HPDE6-E6E7 (cell line): ENCODE results near the gene FOXF2.
A peak's percentile ranks its signal among the peaks of the same experiment; 100 is the strongest.

Experiments used
- DNase-seq: peaks from one replicate; pipeline ENCODE4 v3.0.0; 2011; ENCODE audit warnings: missing footprints; ENCODE audit errors: extremely low spot score

The FOXF2 gene

DNA sequence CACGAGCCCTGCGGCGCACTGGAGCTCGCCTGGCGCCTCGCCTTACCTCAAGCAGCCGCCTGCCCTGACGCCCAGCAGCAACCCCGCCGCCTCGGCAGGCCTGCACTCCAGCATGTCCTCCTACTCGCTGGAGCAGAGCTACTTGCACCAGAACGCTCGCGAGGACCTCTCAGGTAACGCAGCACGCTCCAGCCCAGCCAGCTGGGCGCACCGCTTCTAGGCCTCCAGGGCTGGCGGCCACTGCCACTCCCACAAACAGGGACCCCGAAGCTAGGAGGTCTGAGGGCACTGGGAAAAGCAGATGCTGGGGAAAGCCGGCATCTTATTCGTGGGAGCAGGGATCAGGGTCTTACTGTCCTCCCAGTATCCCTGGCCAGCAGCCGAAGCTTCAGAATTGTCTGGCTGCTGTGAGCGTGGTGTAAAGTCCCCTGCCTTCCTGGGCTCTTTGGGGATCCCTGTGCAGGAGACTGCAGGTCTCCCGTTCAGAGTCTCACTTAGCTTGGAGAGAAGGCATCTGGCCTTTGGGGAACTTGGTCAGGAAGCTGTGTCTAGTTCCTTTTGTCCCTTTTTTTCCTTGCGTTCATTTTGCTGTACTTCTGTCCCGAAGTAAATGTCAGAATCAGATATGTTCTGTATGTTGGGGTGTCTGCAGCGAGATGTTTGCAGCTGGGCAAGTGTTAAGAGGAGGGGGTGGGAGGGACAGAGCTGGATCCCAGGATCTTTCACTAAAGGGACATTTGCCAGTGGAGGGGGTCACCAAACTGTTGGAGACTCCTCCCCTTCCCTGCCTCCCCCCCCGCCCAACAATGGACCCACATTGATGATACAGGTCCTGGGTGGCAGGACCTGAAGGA is 1.8 kb downstream of the FOXF2 start:
- DNase-seq, result no peak

DNA sequence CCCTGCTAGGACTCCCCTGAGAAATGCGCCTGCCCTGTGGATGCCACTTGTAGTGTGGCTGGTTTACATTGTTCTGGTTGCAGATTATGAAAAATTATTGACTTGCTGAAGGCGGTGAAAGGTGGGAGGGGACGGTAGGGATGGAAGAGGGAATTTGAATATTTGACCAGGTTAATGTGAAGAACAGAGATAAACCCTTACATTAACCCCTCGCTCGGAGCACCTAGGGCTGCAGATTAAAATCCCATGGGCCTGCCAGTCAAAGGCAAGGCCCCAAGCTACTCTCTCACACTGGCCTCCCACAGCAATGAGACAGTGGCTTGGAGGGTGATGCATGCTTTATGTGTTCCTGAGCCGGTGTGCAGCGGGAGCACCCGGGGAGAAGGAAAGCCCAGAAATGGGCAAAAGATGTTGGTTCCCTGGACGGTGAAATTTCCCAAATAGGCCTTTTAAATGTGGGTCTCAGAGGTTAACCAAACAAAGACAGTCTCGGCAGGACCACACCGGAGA is 2.5 kb downstream of the FOXF2 start:
- DNase-seq, result no peak

DNA sequence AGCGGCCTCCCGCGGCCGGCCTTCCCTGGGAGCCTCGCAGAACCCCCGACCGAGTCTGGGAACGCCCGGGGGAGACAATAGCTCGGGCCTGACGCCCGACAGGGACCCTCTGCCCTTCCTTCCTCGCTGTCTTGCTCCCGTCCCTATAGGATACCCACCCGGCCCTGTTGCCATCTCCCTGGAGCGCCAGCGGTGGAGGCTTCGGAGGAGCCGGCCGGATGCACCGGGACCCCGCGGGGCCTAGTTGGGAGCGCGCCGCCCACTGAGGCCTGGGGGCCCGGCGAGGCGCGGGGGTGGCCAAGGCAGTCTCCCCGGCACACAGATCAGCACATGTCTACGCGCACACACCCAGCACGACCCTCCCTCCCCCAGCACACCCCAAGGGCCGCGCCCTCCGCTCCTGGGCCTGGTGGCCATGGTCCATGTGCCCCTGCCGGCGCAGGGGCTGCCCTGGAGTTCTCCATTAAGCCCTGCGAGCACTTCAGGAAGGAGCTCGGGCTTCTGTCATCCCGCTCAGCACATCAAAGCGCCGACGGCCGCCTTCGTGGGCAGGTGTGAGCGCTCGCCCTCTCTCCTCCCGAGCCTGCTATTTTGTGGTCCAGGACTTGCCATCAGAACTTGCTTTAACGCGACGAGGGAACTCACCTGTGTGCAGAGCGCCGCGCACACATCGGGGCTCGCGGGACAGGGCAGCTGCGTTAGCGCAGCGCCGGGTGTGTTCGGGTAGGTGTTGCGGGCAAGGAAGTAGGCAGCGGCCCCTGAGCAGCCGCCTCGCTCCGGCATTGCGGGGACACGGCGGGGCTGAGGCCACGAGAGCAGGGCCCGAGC is 3.7 kb downstream of the FOXF2 start:
- no peak for DNase-seq

GRCh38 chr6:1393641-1394283 is 4.4 kb downstream of the FOXF2 start:
- no peak for DNase-seq

DNA sequence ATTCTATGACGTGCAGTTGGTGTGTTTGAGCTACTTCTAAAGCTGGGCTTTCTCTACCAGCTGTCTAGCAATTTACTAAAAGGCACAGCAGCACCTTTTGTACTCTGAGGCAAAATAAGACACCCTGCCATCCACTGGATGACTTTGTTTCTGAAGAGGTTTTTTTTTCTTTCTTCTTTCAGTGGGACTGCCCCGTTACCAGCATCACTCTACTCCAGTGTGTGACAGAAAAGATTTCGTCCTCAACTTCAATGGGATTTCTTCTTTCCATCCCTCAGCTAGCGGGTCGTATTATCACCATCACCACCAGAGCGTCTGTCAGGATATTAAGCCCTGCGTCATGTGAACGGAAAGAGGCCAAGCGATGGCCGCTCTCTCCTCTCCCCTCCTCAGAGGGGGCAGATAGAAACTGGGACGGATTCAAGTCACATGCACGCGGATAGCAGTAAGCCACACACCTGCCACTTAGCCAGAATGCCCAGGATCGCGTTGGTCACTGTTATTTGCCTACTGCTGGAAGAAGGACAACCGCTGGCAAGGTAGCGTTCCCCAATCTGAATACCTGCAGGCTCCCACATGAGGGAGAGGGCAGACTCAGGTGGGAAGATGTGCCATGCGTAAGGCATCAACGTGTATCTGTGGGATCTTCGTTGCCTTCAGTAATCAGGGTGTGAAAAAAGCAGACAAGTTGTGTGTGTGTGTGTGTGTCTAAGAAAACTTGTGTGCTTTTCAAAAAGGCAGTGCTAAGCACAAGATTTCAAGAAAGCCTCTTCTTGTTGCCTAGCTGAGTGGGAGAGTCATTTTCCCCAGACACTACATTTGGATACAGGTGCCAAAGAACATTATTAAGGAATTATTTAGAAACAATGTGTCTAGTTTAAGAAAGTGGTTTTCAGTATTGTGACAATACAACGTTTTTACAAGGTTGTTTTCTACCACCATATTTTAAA is 5.4 kb downstream of the FOXF2 start:
- no peak for DNase-seq

DNA sequence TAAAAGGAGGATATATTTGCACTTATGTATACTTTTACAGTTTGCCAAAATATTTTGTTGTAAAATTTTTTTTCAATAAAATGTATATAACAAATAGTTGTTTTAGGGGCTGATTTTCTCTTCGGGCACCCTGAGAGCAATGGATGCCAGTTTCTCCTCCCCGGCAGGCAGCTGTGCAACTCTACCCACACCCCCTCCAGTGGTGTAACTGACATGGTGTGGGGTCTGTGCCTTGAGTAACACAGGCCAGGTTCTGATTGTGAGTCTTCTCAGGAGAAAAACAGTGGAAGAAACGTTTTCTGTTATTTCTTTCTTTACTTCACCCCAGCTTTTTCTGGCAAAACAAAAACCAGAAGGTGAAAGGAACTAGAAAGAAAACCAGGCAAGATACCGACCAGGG is 6.1 kb downstream of the FOXF2 start:
- no peak for DNase-seq

DNA sequence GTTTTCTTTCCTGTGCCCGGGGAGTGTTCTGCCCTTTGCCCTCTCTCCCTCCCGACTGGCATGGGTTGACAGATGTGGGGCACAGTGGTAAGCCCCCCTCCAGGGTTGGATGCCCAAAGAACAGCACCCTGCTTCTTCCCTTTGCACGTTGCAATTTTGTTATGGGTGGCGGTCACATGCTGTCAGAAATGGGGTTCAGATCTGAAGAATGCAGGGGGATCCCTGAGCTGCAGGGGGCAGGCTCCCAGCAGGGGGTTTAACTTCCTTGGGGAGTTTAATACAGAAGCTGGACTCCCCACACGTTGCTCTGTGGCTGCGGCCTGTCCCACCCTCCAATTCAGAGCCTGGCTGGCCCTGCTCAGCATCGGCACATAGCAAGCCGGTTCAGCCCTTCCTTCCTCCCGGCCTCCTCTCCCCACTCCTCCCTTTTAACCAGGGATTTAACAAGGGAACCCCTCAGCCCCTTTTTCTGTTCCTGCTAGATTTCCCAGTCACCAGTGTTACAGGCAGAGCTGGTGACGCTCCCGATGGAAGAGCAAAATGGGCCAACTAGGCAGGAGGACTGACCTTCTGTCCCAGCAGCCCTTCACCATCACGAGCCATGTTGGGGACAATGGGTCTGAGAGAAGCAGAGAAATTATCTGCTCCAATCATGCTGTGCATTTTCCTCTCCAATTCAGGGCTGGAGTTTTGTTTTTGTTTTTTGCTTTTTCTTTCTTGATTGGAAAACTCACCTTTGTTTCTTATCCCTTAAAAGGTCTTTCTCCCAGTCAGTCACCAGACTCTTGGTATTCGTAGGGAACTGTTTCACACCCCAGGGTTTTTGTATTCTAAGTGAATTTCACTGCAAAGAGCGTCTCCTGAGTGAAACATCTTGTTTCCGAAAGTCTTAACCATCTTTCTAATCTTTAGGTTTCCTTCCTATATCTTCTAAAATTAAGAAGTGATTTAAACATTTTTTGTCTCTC is 6.8 kb downstream of the FOXF2 start:
- no peak for DNase-seq

GRCh38 chr6:1396952-1397868 is 7.8 kb downstream of the FOXF2 start:
- DNase-seq, result peak; percentile 63

DNA sequence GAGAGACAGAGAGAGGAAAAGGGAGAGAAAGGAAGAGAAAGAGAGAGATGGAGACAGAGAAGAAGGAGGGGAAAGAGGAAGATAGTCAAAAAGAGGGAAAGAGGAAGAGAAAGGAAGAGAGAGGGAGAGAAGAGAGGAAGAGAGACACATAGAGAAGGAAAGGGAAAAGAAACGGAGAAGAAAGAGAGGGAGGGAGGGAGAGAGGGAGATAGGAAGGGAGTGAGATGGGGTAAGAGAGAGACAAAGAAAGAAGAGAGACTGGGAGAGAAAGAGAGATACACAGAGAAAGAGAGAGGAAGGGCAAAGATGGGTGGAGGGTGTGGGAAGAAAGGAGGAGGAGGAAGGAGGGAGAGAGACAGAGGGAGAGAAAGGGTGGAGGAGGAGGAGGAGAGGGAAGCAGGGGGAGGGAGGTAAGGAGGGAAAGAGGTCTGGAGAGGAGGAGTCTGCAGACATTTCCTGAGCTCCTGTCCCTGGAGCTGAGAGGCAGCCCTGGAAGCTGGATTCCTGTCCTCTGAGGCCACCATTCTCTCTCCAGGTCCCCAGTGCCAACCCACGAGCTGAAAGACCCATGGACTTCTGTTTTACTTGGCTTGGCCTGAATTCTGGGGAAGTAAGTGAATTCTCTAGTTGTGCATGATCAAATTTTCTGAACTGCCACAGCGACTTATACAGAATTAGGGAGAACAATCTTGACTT is 9.9 kb downstream of the FOXF2 start:
- no peak for DNase-seq

DNA sequence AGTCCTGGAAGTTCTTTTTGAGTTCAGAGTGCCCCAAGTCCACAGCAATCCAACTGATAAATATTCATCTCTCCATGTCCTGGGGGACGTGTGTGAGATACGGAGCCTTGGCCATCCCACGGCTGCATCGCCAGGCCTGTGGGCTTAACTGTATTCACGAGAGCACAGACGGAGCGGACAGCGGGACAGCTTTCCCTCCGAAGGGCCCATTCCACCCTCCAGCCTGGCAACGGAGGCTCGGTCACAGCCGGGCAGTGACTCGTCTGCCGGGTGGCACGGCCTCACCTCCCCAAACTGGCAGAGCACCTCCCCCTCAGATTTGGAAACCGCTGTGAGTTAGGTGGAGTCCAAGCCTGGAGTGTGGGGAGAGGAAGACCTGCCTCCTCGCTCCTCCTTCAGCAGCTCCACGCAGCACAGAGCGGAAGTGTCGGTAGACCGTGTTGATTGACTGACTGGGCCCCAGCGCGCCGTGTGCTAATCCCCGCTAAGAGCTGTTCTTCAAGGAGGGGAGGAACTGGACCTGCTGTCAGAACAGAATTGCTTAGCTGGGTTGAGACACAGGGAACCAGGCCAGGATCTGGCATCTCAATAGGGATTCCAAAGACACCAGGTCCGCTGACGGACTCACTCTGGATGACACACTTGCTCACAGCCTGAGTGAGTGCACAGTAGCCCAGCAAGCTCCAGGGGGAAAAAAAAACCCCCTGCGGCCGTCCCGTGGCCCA is 10.9 kb downstream of the FOXF2 start:
- DNase-seq, result no peak

DNA sequence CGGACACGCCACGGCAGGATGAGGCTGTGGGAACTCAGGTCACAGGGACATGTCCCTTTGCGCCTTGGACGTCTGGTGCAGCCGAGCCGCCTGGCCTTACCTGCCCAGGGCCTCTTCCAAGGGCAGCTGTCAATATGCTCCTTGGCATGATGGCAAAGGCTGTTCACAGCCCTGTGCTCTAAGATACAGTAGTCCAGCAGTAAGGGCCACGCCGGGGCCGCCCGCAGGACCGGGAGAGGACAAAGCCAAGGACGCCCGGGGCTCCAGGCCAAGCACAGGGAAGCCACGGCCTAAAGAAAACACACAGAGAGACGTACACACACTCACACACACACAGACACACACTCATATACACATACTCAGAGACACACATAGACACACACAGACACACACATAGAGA is 13.0 kb downstream of the FOXF2 start:
- no peak for DNase-seq

DNA sequence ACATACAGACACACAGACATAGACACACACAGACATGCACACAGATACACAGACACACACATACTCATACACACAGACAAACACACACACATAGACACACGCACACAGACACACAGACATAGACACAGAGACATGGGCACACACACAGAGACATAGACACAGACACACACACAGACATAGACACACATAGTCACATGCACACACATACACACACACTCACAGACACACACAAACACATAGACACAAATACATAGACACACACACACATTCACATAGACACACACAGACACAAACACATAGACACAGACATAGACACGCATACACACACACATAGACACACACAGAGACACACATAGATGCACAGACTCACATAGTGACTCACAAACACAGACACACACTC is 13.5 kb downstream of the FOXF2 start:
- no peak for DNase-seq

DNA sequence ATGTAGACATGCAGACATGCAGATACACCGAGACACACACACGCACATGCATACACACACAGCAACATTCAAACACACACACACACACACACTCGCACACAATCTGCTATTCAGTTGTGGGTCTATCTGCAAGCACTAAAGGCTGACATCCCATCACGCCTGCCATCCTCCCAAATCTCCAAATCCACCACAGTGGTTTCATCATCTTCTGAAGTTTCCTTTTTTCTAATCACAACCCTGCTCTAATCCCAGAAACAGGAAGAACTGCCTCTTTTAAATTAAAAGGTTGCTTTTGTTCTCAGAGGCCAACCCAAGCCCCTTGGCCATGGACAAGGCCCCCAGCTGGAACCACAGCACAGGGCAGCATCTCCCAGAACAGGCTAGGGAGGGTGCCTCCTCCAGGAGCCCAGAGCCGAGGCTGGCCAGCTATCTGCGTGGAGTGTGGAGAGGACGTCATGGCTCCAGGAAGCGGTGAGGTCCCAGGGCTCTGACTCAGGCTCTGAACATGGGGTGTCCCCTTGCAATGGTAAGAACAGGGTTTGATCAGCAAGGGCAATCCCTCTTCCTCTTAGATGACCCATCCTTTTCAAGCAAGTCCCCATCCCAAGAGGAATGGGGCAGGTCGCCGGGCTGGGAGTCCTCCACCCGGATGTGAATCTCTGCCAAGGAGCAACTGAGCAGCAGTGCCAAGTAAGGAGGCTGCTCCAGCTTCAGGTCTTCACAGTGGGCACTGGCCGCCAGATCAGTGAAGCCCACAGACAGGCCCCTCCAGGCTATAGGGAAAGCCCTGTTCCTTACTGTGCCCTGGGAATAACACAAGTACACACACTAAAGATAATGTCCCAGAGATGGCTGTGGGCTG is 14.7 kb downstream of the FOXF2 start:
- DNase-seq, result no peak

- no peak for DNase-seq
Measured at GRCh38 chr6:1404713-1405098, 15.3 kb downstream of the FOXF2 start.

DNA sequence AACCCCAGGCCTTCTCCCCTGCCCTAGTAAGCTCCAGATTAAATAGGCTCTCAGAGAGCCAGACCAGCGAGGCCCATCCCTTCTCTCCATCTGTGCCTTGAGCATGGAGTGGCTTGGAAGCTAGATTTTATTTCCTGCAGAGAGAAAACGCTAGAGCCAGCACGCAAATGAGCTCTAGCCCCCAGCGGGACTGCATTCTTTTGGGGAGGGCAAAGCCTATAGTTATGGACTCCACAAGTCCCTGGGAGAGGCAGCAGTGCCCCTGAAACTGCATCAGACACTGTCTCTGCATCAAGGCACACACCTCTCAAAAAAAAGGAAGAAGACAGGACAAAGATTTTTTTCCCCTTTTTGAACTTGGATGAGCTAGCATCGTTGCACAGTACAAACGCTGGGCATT is 15.8 kb downstream of the FOXF2 start:
- DNase-seq, result no peak

DNA sequence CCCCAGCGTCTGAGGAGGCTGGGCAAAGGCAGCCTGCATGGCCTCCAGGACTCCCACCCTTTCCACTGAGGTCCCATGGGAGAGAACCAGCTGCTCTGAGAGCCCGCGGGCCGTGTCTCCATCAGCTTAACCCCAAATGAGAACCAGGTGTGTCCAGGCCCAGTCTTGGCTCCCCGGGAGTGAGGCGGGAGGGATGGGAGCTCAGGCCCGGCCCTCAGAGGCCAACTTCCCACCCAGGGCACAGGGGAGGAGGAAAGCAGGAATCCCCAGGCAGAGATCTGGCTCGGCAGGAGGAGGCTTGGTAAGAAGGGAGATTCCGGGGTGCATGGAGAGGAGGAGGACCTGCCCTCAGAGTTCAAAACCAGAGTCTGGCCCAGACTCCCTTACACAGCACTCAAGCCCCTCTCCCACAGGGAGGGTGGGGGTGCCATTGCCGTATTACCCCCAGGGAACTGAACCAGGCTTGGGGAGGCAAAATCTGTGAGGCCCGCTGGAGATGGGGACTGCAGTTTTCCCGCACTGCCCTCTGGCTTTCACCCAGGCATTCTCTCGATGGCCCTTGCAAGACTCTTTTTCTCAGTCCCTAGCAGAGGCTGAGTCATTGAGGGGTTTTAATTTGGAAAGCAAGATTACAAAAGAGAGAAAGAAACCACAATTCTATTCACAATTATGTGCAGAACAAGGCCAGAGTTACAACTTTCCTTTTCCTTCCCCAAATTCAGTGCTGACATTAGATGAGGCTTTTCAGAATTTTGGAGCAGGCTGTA is 17.1 kb downstream of the FOXF2 start:
- DNase-seq, result no peak
